Transverse colon (tissue), 4 donors: ENCODE results near the gene ANAPC15. TPM values are rescaled to one million over a fixed set of nuclear protein-coding genes. Genes with fewer than 3 reads are reported as not detected.
A peak's percentile ranks its signal among the peaks of the same experiment; 100 is the strongest.

ENCODE experiments used
- DNase-seq: peaks from one replicate; pipeline ENCODE4 v3.0.0-alpha.2; 2019
- H3K27ac ChIP-seq, 4 donors: fragments of 200-600 bp; sonication (generic); 2 replicates each; pipeline ENCODE4 v1.5.1; 2016 to 2018; ENCODE audit warnings: inconsistent platforms in 4 of 4
- H3K27me3 ChIP-seq: fragments of 200-600 bp; sonication (generic); 2 replicates; pipeline ENCODE4 v1.5.1; 2017; ENCODE audit warnings: inconsistent platforms
- H3K36me3 ChIP-seq, 4 donors: fragments of 200-600 bp; sonication (generic); 2 replicates each; pipeline ENCODE4 v1.5.1; 2017 to 2019; ENCODE audit warnings: inconsistent platforms in 4 of 4
- H3K4me1 ChIP-seq, 4 donors: fragments of 200-600 bp; sonication (generic); 2 replicates each; pipeline ENCODE4 v1.5.1; 2017 to 2020; ENCODE audit warnings: inconsistent platforms in 4 of 4
- H3K4me3 ChIP-seq, 4 donors: fragments of 200-600 bp; sonication (generic); 1 replicate in 1 of 4; 2 replicates in 3 of 4; pipeline versions ENCODE4 v1.5.1 to v1.6.1; 2017 to 2019; ENCODE audit warnings: inconsistent platforms in 4 of 4
- H3K9me3 ChIP-seq, 2 donors: fragments of 200-600 bp; sonication (generic); 2 replicates each; pipeline ENCODE4 v1.5.1; 2017 to 2019; ENCODE audit warnings: inconsistent platforms in 2 of 2
- CTCF ChIP-seq, 5 experiments: fragments of 200-600 bp in 3 of 5; fragments of 450-650 bp in 2 of 5; sonication (generic) in 3 of 5; IDR thresholded peaks; 1 replicate in 2 of 5; 2 replicates in 3 of 5; pipeline ENCODE4 v1.5.1; 2016 to 2017; ENCODE audit warnings: antibody characterized with exemption in 5 of 5, inconsistent platforms in 3 of 5, mild to moderate bottlenecking in 2 of 5, moderate library complexity in 1 of 5
- EP300 ChIP-seq: sonication (generic); formaldehyde crosslinking; IDR thresholded peaks from one replicate; pipeline ENCODE4 v1.6.1; 2017; ENCODE audit warnings: antibody characterized with exemption, low read depth
- POLR2A ChIP-seq: fragments of 450-650 bp; IDR thresholded peaks from one replicate; pipeline ENCODE4 v1.6.1; 2016; ENCODE audit warnings: antibody characterized with exemption, mild to moderate bottlenecking, moderate library complexity
- POLR2AphosphoS5 ChIP-seq, 3 donors: sonication (generic); formaldehyde crosslinking; IDR thresholded peaks; one replicate each; pipeline ENCODE4 v1.6.1; 2016; ENCODE audit warnings: antibody characterized with exemption in 3 of 3
- WGBS, 2 donors: methylation state at CpG; one replicate each; pipeline ENCODE4 v1.1.5; 2018; ENCODE audit warnings: low coverage in 1 of 2; 5-methylcytosine and 5-hydroxymethylcytosine counted together
- in situ Hi-C, 4 donors: fragments of 200-750 bp; cut with MboI; loops; one replicate each; pipeline versions ENCODE4 v1.15.0 to v1.15.1; 2017; ENCODE audit warnings: low sequenced_read_pairs in 3 of 4, low pct_ligation_motif_present in 1 of 4, low pct_unique_long_range_greater_than_20kb in 1 of 4
- intact Hi-C: fragments of 100-400 bp; cut with DNase I; formaldehyde crosslinking; loops from one replicate; pipeline ENCODE4 v1.15.1; 2023; ENCODE audit warnings: low total_unique reads
- total RNA-seq, 4 donors: library from RNA; depleted of rRNA; stranded (reverse); fragments of >200 nt; gene quantifications; one replicate each; pipeline ENCODE4 v1.1.0, GENCODE V29; 2016

Gene ANAPC15
- total RNA-seq, 4 donors from 2014 or later: 15.1 to 44.5 (median 27.6) TPM

DNA sequence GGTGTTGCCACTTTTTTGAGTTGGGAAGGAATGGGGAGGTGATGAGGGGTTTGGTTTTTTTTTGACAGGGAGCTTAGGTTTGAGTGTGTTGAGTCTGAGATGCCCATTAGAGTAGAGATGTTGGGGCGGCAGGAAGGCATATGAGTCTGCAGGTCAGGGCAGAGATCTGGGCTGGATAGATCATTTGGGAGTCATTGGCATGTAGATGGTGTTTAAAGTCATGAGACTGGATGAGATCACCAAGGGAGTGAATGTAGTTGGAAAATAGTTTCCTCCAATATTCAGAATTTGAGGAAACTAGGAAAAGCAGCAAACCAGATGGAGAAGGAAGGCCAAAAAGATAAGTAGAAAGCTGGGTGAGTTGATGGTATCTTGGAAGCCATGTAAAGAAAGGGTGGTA is 2.1 kb upstream of the ANAPC15 start:
- Histone ChIP-seq H3K4me3 (no peak overlapping the region), H3K27me3 (no peaks in the 10 kb centered on the region), H3K9me3 (no peaks in the 10 kb centered on the region), H3K4me1 (peaks cover 0 to 17% (median 8%) of the 10 kb centered on the region in 4 donors), H3K36me3 (no peaks in the 10 kb centered on the region), H3K27ac (no peak overlapping the region)
- DNase-seq: no peak
- intact Hi-C loops: no loop called here
- in situ Hi-C loops: no loop called here
- WGBS, 2 donors: 91 to 100% methylated on average over 1 of the region's 1 CpG
- no peak for TF ChIP-seq CTCF (IDR thresholded peaks at IDR 0.05)

- no peaks in the 10 kb centered on the region for H3K36me3 ChIP-seq
- H3K4me3 ChIP-seq: peak overlapping the region in 3 of 4 donors; percentile 56 to 80 (median 64)
- no peak for TF ChIP-seq POLR2A
- no peak for TF ChIP-seq CTCF (IDR thresholded peaks at IDR 0.05)
- TF ChIP-seq POLR2AphosphoS5 (IDR thresholded peaks at IDR 0.05): no peak
- TF ChIP-seq EP300: no peak
- intact Hi-C loops: no loop called here
- WGBS, 2 donors: 64 to 67% methylated on average over 3 to 9 of the region's 9 CpGs
- in situ Hi-C loops: no loop called here
- no peaks in the 10 kb centered on the region for H3K9me3 ChIP-seq
- DNase-seq: no peak
- H3K4me1 ChIP-seq: peaks cover 0 to 17% (median 8%) of the 10 kb centered on the region in 4 donors
- peak overlapping the region; percentile 93 to 95 (median 94) for H3K27ac ChIP-seq
- H3K27me3 ChIP-seq: no peaks in the 10 kb centered on the region
Measured at GRCh38 chr11:72112978-72113808, 698 bp upstream of the ANAPC15 start.

DNA sequence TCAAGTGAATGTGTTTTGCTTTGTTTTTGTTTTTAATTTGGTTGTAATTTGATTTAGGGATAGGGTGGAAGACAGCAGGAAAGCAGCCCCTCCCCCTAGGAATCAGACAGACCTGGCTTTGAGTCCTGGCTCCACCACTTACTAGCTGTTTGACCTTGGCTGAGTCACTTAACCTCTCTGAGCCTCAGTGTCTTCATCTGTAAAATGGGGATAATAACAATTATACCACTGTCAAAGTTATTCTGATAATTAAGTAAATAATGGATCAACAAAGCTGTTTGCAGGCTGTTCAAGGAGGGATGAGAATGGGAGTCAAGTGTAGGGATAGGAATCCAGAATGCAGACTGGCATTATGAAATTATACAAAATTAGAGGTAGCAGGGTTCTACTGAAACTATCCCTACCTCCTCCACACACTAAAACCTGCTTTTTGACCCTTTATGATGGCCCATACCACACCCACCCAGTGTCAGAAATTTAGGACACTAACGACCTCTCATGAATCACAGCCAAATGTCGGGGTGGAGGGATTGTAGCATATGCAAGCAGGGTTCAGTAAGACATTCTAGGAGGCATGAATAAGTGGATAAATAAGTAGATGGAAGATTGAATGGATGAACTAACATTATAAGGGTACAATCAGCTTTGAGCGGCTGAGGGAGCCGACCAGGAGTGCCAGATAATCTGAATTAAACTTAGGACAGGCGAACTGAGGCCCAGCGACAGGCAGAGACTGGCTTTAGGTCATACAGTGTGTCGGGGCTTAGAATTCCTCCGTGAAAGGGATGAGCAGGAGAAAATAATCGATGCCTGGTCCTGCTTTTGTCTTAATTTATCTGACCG is 974 bp downstream of the ANAPC15 start:
- H3K4me3 ChIP-seq: peak overlapping the region; percentile 4 to 80 (median 60)
- WGBS, 2 donors: 0 to 2% methylated on average over 1 to 10 of the region's 10 CpGs

More for the DNA sequence above, 974 bp downstream of the ANAPC15 start:
- in situ Hi-C loops: no loop called here
- no peak for TF ChIP-seq CTCF (IDR thresholded peaks at IDR 0.05)
- TF ChIP-seq EP300: no peak
- H3K4me1 ChIP-seq: peaks cover 0 to 17% (median 8%) of the 10 kb centered on the region in 4 donors
- H3K9me3 ChIP-seq: no peaks in the 10 kb centered on the region
- H3K36me3 ChIP-seq: no peaks in the 10 kb centered on the region
- DNase-seq: no peak
- peak overlapping the region; percentile 93 to 95 (median 94) for H3K27ac ChIP-seq
- intact Hi-C loops: no loop called here
- H3K27me3 ChIP-seq: no peaks in the 10 kb centered on the region
